K562 (cell line): ENCODE results near the gene MRPL30. TPM values are rescaled to one million over a fixed set of nuclear protein-coding genes. Genes with fewer than 3 reads are reported as not detected.

Source experiments
- CHD7 ChIP-seq: fragments of 200-600 bp; sonication (generic); IDR thresholded peaks from one replicate; pipeline ENCODE4 v1.6.1; 2012; ENCODE audit warnings: mild to moderate bottlenecking, low read depth, low read length, inconsistent platforms
- GTF3C2 ChIP-seq: IDR thresholded peaks from 3 replicates; pipeline ENCODE4 v1.6.1; 2011; ENCODE audit warnings: borderline replicate concordance, mild to moderate bottlenecking, moderate library complexity; ENCODE audit not compliant: insufficient read length; ENCODE audit errors: extremely low read depth
- KAT7 ChIP-seq: sonication (generic); formaldehyde crosslinking; IDR thresholded peaks from 2 replicates; pipeline ENCODE4 v1.8.0; 2022; ENCODE audit warnings: missing genetic modification reagents, mild to moderate bottlenecking, borderline replicate concordance
- MAX ChIP-seq: sonication (generic); formaldehyde crosslinking; IDR thresholded peaks from 2 replicates; pipeline ENCODE4 v1.9.0; 2022; ENCODE audit warnings: mild to moderate bottlenecking, missing genetic modification reagents
- OTX1 ChIP-seq: fragments of 450-650 bp; formaldehyde crosslinking; IDR thresholded peaks from 2 replicates; pipeline ENCODE4 v1.4.0; 2022; ENCODE audit warnings: mild to moderate bottlenecking
- XRCC3 ChIP-seq: fragments of 450-650 bp; IDR thresholded peaks from 2 replicates; pipeline ENCODE4 v1.6.1; 2017; ENCODE audit warnings: mild to moderate bottlenecking, moderate library complexity
- ZNF174 ChIP-seq: fragments of 250-450 bp; sonication (Bioruptor Pico); IDR thresholded peaks from 2 replicates; pipeline ENCODE4 v1.4.0; 2020; ENCODE audit warnings: mild to moderate bottlenecking
- ZNF398 ChIP-seq: fragments of 250-450 bp; sonication (Bioruptor Pico); IDR thresholded peaks from 2 replicates; pipeline ENCODE4 v1.8.0; 2021; ENCODE audit warnings: moderate library complexity, mild to moderate bottlenecking, inconsistent platforms
- ZNF584 ChIP-seq: fragments of 200-800 bp; sonication (Bioruptor generic); IDR thresholded peaks from 2 replicates; pipeline ENCODE4 v1.6.1; 2016; ENCODE audit warnings: low read depth, mild to moderate bottlenecking, missing genetic modification characterization, missing compliant biosample characterization
- polyA plus RNA-seq, 8 experiments: library from polyadenylated mRNA; depleted of rRNA in 4 of 8; stranded (reverse) in 5 of 8; unstranded in 3 of 8; fragments of >200 nt; fragmentation: Nextera tagmentation in 2 of 8; fragmentation: Illumina TruSeq in 1 of 8; extraction: Ambion mirVana in 2 of 8; extraction: Trizol in 1 of 8; gene quantifications; 2 replicates each; pipeline versions ENCODE4 v1.2.1 to v1.2.3, GENCODE V29; 2011 to 2014; ENCODE audit warnings: inconsistent platforms in 1 of 8, missing spikeins in 1 of 8
- total RNA-seq, 7 experiments: library from RNA; depleted of rRNA in 6 of 7; stranded (reverse); fragments of >200 nt in 6 of 7; fragmentation: Illumina TruSeq in 2 of 7; extraction: Trizol in 2 of 7; gene quantifications; 2 replicates each; pipeline versions ENCODE4 v1.2.1 to v1.2.3, GENCODE V29; 2011 to 2021; ENCODE audit warnings: low replicate concordance in 1 of 7

The MRPL30 gene
- total and polyA plus RNA-seq, 9 of the 15 experiments (the other 6 are each of a cell fraction or from before 2014, with no cell fraction given): 63.3 to 130 (median 87.0) TPM

GRCh38 chr2:99141110-99142108 is 39.6 kb upstream of the MRPL30 start, which contains the start of gene C2orf15 (continued):
- TF ChIP-seq CHD7: no peak
- TF ChIP-seq OTX1: no peak
- no peak for TF ChIP-seq ZNF174
- TF ChIP-seq KAT7 (CRISPR knock-in tag): no peak
- no peak for TF ChIP-seq XRCC3
- TF ChIP-seq ZNF584 (CRISPR knock-in tag): no peak
- no peak for TF ChIP-seq ZNF398 (CRISPR knock-in tag)
- TF ChIP-seq MAX: no peak
- no peak for TF ChIP-seq GTF3C2
